ENCODE data around the gene PHACTR1. TPM values are rescaled to one million over a fixed set of nuclear protein-coding genes. Genes with fewer than 3 reads are reported as not detected.

Gene PHACTR1
- total RNA-seq, 1 donor from 2014 or later, result 0.49 TPM

GRCh38 chr6:13307508-13307995 lies 591.0 kb downstream of the PHACTR1 start:
- Histone ChIP-seq H3K4me1 (peaks cover 12% of the 10 kb centered on the region), H3K36me3 (peaks cover 0 to 33% of the 10 kb centered on the region in 2 donors), H3K27me3 (no peaks in the 10 kb centered on the region), H3K9me3 (no peaks in the 10 kb centered on the region), H3K27ac (no peak overlapping the region), H3K4me3 (no peak overlapping the region)
- no peak for DNase-seq (ENCODE audit: extremely low spot score in 2 of 2)
- intact Hi-C loops (cut with DNase I), result no loop called here
- TF ChIP-seq POLR2A (IDR thresholded peaks at IDR 0.05) (no peak), CTCF (IDR thresholded peaks at IDR 0.05) (no peak), POLR2AphosphoS5 (IDR thresholded peaks at IDR 0.05; ENCODE audit: insufficient read depth in 1 of 2, low read depth in 1 of 2) (no peak)

GRCh38 chr6:13308332-13308731 lies 591.8 kb downstream of the PHACTR1 start:
- Histone ChIP-seq H3K4me1 (peaks cover 4% of the 10 kb centered on the region), H3K36me3 (peaks cover 0 to 33% of the 10 kb centered on the region in 2 donors), H3K27me3 (no peaks in the 10 kb centered on the region), H3K9me3 (no peaks in the 10 kb centered on the region), H3K4me3 (no peak overlapping the region), H3K27ac (no peak overlapping the region)
- intact Hi-C loops (cut with DNase I), result no loop called here
- no peak for TF ChIP-seq CTCF (IDR thresholded peaks at IDR 0.05)
- TF ChIP-seq POLR2A (IDR thresholded peaks at IDR 0.05), result no peak
- TF ChIP-seq POLR2AphosphoS5 (IDR thresholded peaks at IDR 0.05; ENCODE audit: insufficient read depth in 1 of 2, low read depth in 1 of 2), result no peak
- DNase-seq (ENCODE audit: extremely low spot score in 2 of 2), result no peak

GRCh38 chr6:13311155-13311554 lies 594.6 kb downstream of the PHACTR1 start:
- intact Hi-C loops (cut with DNase I), result no loop called here
- no peak overlapping the region for H3K27ac ChIP-seq
- no peaks in the 10 kb centered on the region for H3K4me1 ChIP-seq
- H3K27me3 ChIP-seq, result no peaks in the 10 kb centered on the region
- peaks cover 0 to 27% of the 10 kb centered on the region in 2 donors for H3K36me3 ChIP-seq
- no peak for DNase-seq (ENCODE audit: extremely low spot score in 2 of 2)
- H3K4me3 ChIP-seq, result no peak overlapping the region
- TF ChIP-seq CTCF (IDR thresholded peaks at IDR 0.05) (no peak), POLR2AphosphoS5 (IDR thresholded peaks at IDR 0.05; ENCODE audit: insufficient read depth in 1 of 2, low read depth in 1 of 2) (no peak), POLR2A (IDR thresholded peaks at IDR 0.05) (no peak)
- no peaks in the 10 kb centered on the region for H3K9me3 ChIP-seq

- TF ChIP-seq POLR2A (IDR thresholded peaks at IDR 0.05), result no peak
- no peak for TF ChIP-seq POLR2AphosphoS5 (IDR thresholded peaks at IDR 0.05; ENCODE audit: insufficient read depth in 1 of 2, low read depth in 1 of 2)
- TF ChIP-seq CTCF (IDR thresholded peaks at IDR 0.05), result no peak
- intact Hi-C loops (cut with DNase I), result no loop called here
- H3K4me3 ChIP-seq, result no peak overlapping the region
- no peak overlapping the region for H3K27ac ChIP-seq
- no peaks in the 10 kb centered on the region for H3K9me3 ChIP-seq
- no peak for DNase-seq (ENCODE audit: extremely low spot score in 2 of 2)
- no peaks in the 10 kb centered on the region for H3K4me1 ChIP-seq
- no peaks in the 10 kb centered on the region for H3K27me3 ChIP-seq
- H3K36me3 ChIP-seq, result peaks cover 0 to 47% of the 10 kb centered on the region in 2 donors
Observed at GRCh38 chr6:13314806-13315205, 598.2 kb downstream of the PHACTR1 start.

- H3K27ac ChIP-seq, result no peak overlapping the region
- DNase-seq (ENCODE audit: extremely low spot score in 2 of 2), result no peak
- H3K4me3 ChIP-seq, result no peak overlapping the region
- H3K36me3 ChIP-seq, result peaks cover 3 to 57% of the 10 kb centered on the region in 2 donors
- intact Hi-C loops (cut with DNase I), result no loop called here
- H3K4me1 ChIP-seq, result no peaks in the 10 kb centered on the region
- H3K27me3 ChIP-seq, result no peaks in the 10 kb centered on the region
- TF ChIP-seq CTCF (IDR thresholded peaks at IDR 0.05), result no peak
- TF ChIP-seq POLR2A (IDR thresholded peaks at IDR 0.05), result no peak
- TF ChIP-seq POLR2AphosphoS5 (IDR thresholded peaks at IDR 0.05; ENCODE audit: insufficient read depth in 1 of 2, low read depth in 1 of 2), result no peak
- H3K9me3 ChIP-seq, result no peaks in the 10 kb centered on the region
Observed at GRCh38 chr6:13315896-13316295, 599.3 kb downstream of the PHACTR1 start.
